Transverse colon (tissue), 4 donors: Measurements from ENCODE around the gene ST6GALNAC6. TPM values are rescaled to one million over a fixed set of nuclear protein-coding genes. Genes with fewer than 3 reads are reported as not detected.

ENCODE experiments used
- DNase-seq: peaks from one replicate; pipeline ENCODE4 v3.0.0-alpha.2; 2019
- H3K27ac ChIP-seq, 4 donors: fragments of 200-600 bp; sonication (generic); 2 replicates each; pipeline ENCODE4 v1.5.1; 2016 to 2018; ENCODE audit warnings: inconsistent platforms in 4 of 4
- H3K27me3 ChIP-seq: fragments of 200-600 bp; sonication (generic); 2 replicates; pipeline ENCODE4 v1.5.1; 2017; ENCODE audit warnings: inconsistent platforms
- H3K36me3 ChIP-seq, 4 donors: fragments of 200-600 bp; sonication (generic); 2 replicates each; pipeline ENCODE4 v1.5.1; 2017 to 2019; ENCODE audit warnings: inconsistent platforms in 4 of 4
- H3K4me1 ChIP-seq, 4 donors: fragments of 200-600 bp; sonication (generic); 2 replicates each; pipeline ENCODE4 v1.5.1; 2017 to 2020; ENCODE audit warnings: inconsistent platforms in 4 of 4
- H3K4me3 ChIP-seq, 4 donors: fragments of 200-600 bp; sonication (generic); 1 replicate in 1 of 4; 2 replicates in 3 of 4; pipeline versions ENCODE4 v1.5.1 to v1.6.1; 2017 to 2019; ENCODE audit warnings: inconsistent platforms in 4 of 4
- H3K9me3 ChIP-seq, 2 donors: fragments of 200-600 bp; sonication (generic); 2 replicates each; pipeline ENCODE4 v1.5.1; 2017 to 2019; ENCODE audit warnings: inconsistent platforms in 2 of 2
- CTCF ChIP-seq, 5 experiments: fragments of 200-600 bp in 3 of 5; fragments of 450-650 bp in 2 of 5; sonication (generic) in 3 of 5; IDR thresholded peaks; 1 replicate in 2 of 5; 2 replicates in 3 of 5; pipeline ENCODE4 v1.5.1; 2016 to 2017; ENCODE audit warnings: antibody characterized with exemption in 5 of 5, inconsistent platforms in 3 of 5, mild to moderate bottlenecking in 2 of 5, moderate library complexity in 1 of 5
- EP300 ChIP-seq: sonication (generic); formaldehyde crosslinking; IDR thresholded peaks from one replicate; pipeline ENCODE4 v1.6.1; 2017; ENCODE audit warnings: antibody characterized with exemption, low read depth
- POLR2A ChIP-seq: fragments of 450-650 bp; IDR thresholded peaks from one replicate; pipeline ENCODE4 v1.6.1; 2016; ENCODE audit warnings: antibody characterized with exemption, mild to moderate bottlenecking, moderate library complexity
- POLR2AphosphoS5 ChIP-seq, 3 donors: sonication (generic); formaldehyde crosslinking; IDR thresholded peaks; one replicate each; pipeline ENCODE4 v1.6.1; 2016; ENCODE audit warnings: antibody characterized with exemption in 3 of 3
- WGBS, 2 donors: methylation state at CpG; one replicate each; pipeline ENCODE4 v1.1.5; 2018; ENCODE audit warnings: low coverage in 1 of 2; 5-methylcytosine and 5-hydroxymethylcytosine counted together
- in situ Hi-C, 4 donors: fragments of 200-750 bp; cut with MboI; loops; one replicate each; pipeline versions ENCODE4 v1.15.0 to v1.15.1; 2017; ENCODE audit warnings: low sequenced_read_pairs in 3 of 4, low pct_ligation_motif_present in 1 of 4, low pct_unique_long_range_greater_than_20kb in 1 of 4
- intact Hi-C: fragments of 100-400 bp; cut with DNase I; formaldehyde crosslinking; loops from one replicate; pipeline ENCODE4 v1.15.1; 2023; ENCODE audit warnings: low total_unique reads
- total RNA-seq, 4 donors: library from RNA; depleted of rRNA; stranded (reverse); fragments of >200 nt; gene quantifications; one replicate each; pipeline ENCODE4 v1.1.0, GENCODE V29; 2016

The ST6GALNAC6 gene
- total RNA-seq, 4 donors from 2014 or later = 41.0 to 80.4 (median 75.7) TPM

GRCh38 chr9:127868278-127868902, 31.0 kb downstream of the ST6GALNAC6 start:
- WGBS, 2 donors = 93 to 94% methylated on average over 3 to 15 of the region's 18 CpGs
- in situ Hi-C loops (loop anchor here in 1 of 4 donors (10.0 kb wide), 2 partner anchors 134 to 274 kb away; partner anchors contain the start of gene TOR2A), intact Hi-C loops (no loop called here)
- DNase-seq = no peak
- H3K9me3 ChIP-seq = no peaks in the 10 kb centered on the region
- TF ChIP-seq CTCF (IDR thresholded peaks at IDR 0.05) = no peak
- TF ChIP-seq POLR2A = no peak
- no peak for TF ChIP-seq POLR2AphosphoS5 (IDR thresholded peaks at IDR 0.05)
- no peak for TF ChIP-seq EP300
- no peak overlapping the region for H3K27ac ChIP-seq
- no peak overlapping the region for H3K4me3 ChIP-seq
- H3K4me1 ChIP-seq = peaks cover 0 to under 1% (median 0%) of the 10 kb centered on the region in 4 donors
- no peaks in the 10 kb centered on the region for H3K27me3 ChIP-seq
- H3K36me3 ChIP-seq = no peaks in the 10 kb centered on the region

- 88 to 100% methylated on average over 3 to 29 of the region's 30 CpGs for WGBS, 2 donors
- TF ChIP-seq POLR2A (no peak), EP300 (no peak), POLR2AphosphoS5 (IDR thresholded peaks at IDR 0.05) (no peak), CTCF (IDR thresholded peaks at IDR 0.05) (no peak)
- no peak for DNase-seq
- intact Hi-C loops = no loop called here
- no peak overlapping the region for H3K4me3 ChIP-seq
- H3K27me3 ChIP-seq = no peaks in the 10 kb centered on the region
- H3K4me1 ChIP-seq = peaks cover 0 to 2% (median under 1%) of the 10 kb centered on the region in 4 donors
- peak overlapping the region in 1 of 4 donors; percentile 1 for H3K27ac ChIP-seq
- H3K36me3 ChIP-seq = no peaks in the 10 kb centered on the region
- in situ Hi-C loops = loop anchor here in 1 of 4 donors (10.0 kb wide), 2 partner anchors 133 to 273 kb away; partner anchors contain the start of gene TOR2A
- H3K9me3 ChIP-seq = no peaks in the 10 kb centered on the region
Observed at GRCh38 chr9:127867356-127868277, 31.8 kb downstream of the ST6GALNAC6 start.

- no peak for TF ChIP-seq POLR2A
- no peak for TF ChIP-seq POLR2AphosphoS5 (IDR thresholded peaks at IDR 0.05)
- no peak for TF ChIP-seq CTCF (IDR thresholded peaks at IDR 0.05)
- TF ChIP-seq EP300 = no peak
- 80 to 81% methylated on average over 1 to 13 of the region's 13 CpGs for WGBS, 2 donors
- Histone ChIP-seq H3K36me3 (no peaks in the 10 kb centered on the region), H3K27me3 (no peaks in the 10 kb centered on the region), H3K9me3 (no peaks in the 10 kb centered on the region), H3K4me3 (no peak overlapping the region), H3K4me1 (peaks cover 7 to 13% (median 11%) of the 10 kb centered on the region in 4 donors), H3K27ac (no peak overlapping the region)
- intact Hi-C loops (no loop called here), in situ Hi-C loops (loop anchor here in 1 of 4 donors (10.0 kb wide), 2 partner anchors 132 to 272 kb away; partner anchors contain the start of gene TOR2A)
- no peak for DNase-seq
Observed at GRCh38 chr9:127866535-127866934, 32.9 kb downstream of the ST6GALNAC6 start.
